ENCODE results near the gene SERPINA3. TPM values are rescaled to one million over a fixed set of nuclear protein-coding genes. Genes with fewer than 3 reads are reported as not detected.

SERPINA3 gene
- total RNA-seq, 2 donors from 2014 or later, result 5.7 to 11.8 TPM

- Histone ChIP-seq H3K4me3 (no peak overlapping the region), H3K4me1 (no peaks in the 10 kb centered on the region), H3K36me3 (no peaks in the 10 kb centered on the region), H3K9ac (ENCODE audit: low read depth in 2 of 2, low read length in 2 of 2) (no peak overlapping the region), H3K9me3 (no peaks in the 10 kb centered on the region), H3K27ac (no peak overlapping the region), H3K27me3 (no peaks in the 10 kb centered on the region)
- no peak for DNase-seq
- intact Hi-C loops (cut with DNase I), result no loop called here
- no peak for TF ChIP-seq CTCF (IDR thresholded peaks at IDR 0.05)
Observed at GRCh38 chr14:94646481-94646880, 34.3 kb downstream of the SERPINA3 start.

DNA sequence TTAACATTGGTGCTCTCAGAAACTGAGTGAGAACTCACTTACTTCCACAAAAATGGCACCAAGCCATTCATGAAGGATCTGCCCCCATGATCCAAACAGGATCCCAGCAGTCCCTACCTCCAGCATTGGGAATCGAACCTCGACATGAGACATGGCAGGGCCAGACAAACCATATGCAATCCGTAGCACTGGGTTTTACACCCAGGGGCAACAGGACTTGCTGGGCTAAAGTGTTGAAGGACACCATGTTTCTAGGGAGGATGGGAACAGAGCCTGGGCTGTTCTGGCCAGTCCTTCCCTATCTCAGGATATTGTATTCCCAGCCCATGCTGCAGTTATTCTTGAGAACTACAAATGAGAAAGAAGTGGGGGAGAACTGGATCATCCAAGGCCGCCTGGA, 36.6 kb downstream of the SERPINA3 start:
- no peaks in the 10 kb centered on the region for H3K9me3 ChIP-seq
- no peak for TF ChIP-seq CTCF (IDR thresholded peaks at IDR 0.05)
- DNase-seq, result no peak
- no peak overlapping the region for H3K27ac ChIP-seq
- no peak overlapping the region for H3K4me3 ChIP-seq
- H3K36me3 ChIP-seq, result no peaks in the 10 kb centered on the region
- no peaks in the 10 kb centered on the region for H3K27me3 ChIP-seq
- no peaks in the 10 kb centered on the region for H3K4me1 ChIP-seq
- H3K9ac ChIP-seq (ENCODE audit: low read depth in 2 of 2, low read length in 2 of 2), result no peak overlapping the region
- intact Hi-C loops (cut with DNase I), result no loop called here

DNA sequence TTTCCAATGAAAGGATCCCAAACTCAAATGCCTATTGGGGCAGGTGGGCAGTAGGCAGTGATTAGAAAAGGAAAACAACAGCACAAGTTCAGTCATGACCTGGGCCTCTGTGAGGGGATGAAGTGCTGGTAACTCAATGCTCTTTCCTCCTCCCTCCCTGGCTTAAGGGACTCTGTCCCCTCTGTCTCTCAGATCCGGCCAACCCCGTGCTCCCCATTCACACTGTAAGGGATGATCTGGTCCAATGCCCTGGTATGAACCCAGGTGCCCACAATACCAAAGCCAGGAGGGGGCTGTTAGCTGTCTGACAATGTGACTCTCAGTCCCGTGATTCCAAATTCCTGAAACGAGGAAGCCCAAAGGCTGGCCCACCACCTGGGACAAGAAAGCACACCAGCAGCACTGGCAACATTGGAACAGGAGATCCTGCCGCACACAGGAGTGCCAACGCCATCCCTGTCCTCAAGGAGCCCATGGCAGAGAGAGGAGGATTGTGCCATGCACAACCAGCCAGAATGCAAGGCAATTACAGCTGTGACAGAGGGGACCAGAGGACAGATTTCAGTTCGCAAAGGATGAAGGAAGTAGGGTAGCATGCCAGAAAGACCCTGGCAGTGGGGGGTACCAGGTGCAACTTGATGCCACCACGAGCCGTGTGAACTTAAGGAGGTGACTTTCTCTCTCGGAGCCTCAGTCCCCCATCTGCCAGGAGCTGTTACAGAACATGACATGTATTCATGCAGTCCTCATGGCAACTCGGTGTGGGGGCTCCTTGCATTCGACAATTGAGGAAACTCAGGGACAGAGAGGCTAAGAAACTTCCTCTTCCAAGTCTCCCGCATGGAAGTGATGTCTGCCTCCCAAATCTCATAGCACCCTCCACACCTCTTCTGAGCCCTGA, 37.6 kb downstream of the SERPINA3 start:
- Histone ChIP-seq H3K4me3 (no peak overlapping the region), H3K4me1 (no peaks in the 10 kb centered on the region), H3K36me3 (no peaks in the 10 kb centered on the region), H3K9ac (ENCODE audit: low read depth in 2 of 2, low read length in 2 of 2) (no peak overlapping the region), H3K9me3 (no peaks in the 10 kb centered on the region), H3K27ac (no peak overlapping the region), H3K27me3 (no peaks in the 10 kb centered on the region)
- no peak for DNase-seq
- TF ChIP-seq CTCF (IDR thresholded peaks at IDR 0.05), result no peak
- intact Hi-C loops (cut with DNase I), result no loop called here

GRCh38 chr14:94650444-94650775, 38.2 kb downstream of the SERPINA3 start:
- H3K36me3 ChIP-seq, result no peaks in the 10 kb centered on the region
- H3K9me3 ChIP-seq, result no peaks in the 10 kb centered on the region
- no peak for DNase-seq
- H3K4me1 ChIP-seq, result no peaks in the 10 kb centered on the region
- no peak overlapping the region for H3K4me3 ChIP-seq
- H3K27me3 ChIP-seq, result no peaks in the 10 kb centered on the region
- no peak overlapping the region for H3K27ac ChIP-seq
- no peak overlapping the region for H3K9ac ChIP-seq (ENCODE audit: low read depth in 2 of 2, low read length in 2 of 2)
- TF ChIP-seq CTCF (IDR thresholded peaks at IDR 0.05), result no peak
- intact Hi-C loops (cut with DNase I), result no loop called here

DNA sequence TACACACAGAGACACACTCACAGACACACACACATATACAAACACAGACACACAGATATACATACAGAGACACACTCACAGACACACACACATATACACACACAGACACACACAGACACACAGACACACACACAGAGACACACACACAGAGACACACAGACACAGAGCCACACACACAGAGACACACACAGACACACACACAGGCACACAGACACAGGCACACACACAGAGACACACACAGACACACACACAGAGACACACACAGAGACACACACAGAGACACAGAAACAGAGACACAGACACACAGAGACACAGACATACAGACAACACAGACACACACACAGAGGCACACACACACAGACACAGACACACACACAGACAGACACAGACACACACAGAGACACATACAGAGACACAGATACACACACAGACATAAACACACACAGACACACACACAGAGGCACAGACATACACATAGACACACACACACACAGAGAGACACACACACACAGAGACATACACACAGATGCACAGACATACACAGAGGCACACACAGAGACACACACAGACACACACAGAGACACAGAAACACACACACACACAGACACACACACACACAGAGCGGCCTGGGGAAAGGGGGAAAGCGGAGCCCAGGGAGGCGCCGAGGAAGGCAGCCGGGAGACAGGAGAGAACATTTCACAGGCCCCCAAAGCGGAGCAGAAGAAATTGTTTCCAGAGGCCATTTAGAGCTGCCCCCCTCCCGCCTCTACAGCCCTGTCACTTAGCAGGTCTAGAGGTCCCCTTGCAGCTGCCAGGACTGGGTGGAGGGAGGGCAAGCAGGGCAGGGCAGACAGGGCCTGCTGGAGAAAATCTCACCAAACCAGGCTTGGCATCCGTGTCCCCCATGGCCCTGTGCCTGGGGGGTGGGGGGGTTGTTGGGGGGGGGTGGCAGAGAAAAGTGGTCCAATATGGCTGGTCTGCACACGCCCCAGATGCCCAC, 38.9 kb downstream of the SERPINA3 start:
- H3K27me3 ChIP-seq, result no peaks in the 10 kb centered on the region
- DNase-seq, result no peak
- no peak overlapping the region for H3K27ac ChIP-seq
- H3K4me1 ChIP-seq, result no peaks in the 10 kb centered on the region
- no peak overlapping the region for H3K4me3 ChIP-seq
- no peak overlapping the region for H3K9ac ChIP-seq (ENCODE audit: low read depth in 2 of 2, low read length in 2 of 2)
- intact Hi-C loops (cut with DNase I), result no loop called here
- TF ChIP-seq CTCF (IDR thresholded peaks at IDR 0.05), result no peak
- no peaks in the 10 kb centered on the region for H3K9me3 ChIP-seq
- H3K36me3 ChIP-seq, result no peaks in the 10 kb centered on the region

All from colonic mucosa (tissue), 4 donors.